ENCODE results near the gene PRPF19. TPM values are rescaled to one million over a fixed set of nuclear protein-coding genes. Genes with fewer than 3 reads are reported as not detected.

The PRPF19 gene
- total RNA-seq, 2 experiments from 2014 or later, result 161 TPM

DNA sequence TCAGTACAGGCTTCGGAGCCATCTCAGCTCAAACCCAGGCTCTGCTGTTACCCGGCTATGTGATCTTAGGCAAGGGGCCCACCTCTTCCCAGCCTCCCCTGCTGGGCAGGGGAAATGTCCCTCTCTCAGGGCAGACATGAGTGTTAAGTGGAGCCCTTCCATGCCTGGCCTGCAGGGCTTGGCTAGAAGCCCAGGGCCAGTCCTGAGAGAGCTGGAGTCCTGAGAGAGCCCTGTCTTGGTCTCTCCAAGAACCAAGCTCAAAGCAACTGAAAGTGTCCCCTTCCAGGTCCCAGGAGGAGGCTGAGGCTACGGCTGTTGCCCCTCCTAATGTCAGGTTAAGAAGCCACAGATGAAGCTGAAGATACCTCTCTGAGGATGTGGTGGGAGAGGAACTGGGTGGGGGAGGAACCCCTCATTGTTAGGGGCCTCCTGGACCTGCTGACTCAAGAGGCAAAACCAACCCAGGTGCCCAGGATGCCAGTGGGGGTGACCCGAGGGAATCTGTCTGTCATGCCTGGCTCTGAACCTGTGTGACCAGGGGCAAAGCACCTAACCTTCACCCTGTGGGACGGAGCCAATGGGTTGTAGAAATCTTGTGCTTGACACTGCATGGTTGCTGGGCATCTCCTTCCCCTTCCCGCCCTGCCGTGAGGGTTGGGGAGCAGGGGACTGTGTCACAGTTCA, 34.9 kb downstream of the PRPF19 start:
- CTCF ChIA-PET, result interaction anchor here (0.5 to 12.6 kb wide), 13 partner anchors 9 to 464 kb away, joined by 3 to 122 read pairs (median 5); partner anchors contain the start of gene PTGDR2
- H3K27me3 Mint-ChIP-seq (ENCODE audit: low read depth), result no peaks in the 10 kb centered on the region
- H3K4me1 Mint-ChIP-seq (ENCODE audit: low read depth), result peaks cover 81% of the 10 kb centered on the region
- DNase-seq, result peak; percentile 74
- peak overlapping the region; percentile 47 for H3K4me3 Mint-ChIP-seq
- H3K36me3 Mint-ChIP-seq (ENCODE audit: low read depth), result peaks cover 4% of the 10 kb centered on the region
- POLR2A ChIA-PET, result interaction anchor here (0.7 to 1.4 kb wide), 5 partner anchors 16 to 38 kb away, joined by 3 to 4 read pairs (median 4); partner anchors contain the start of gene PTGDR2
- peak; percentile 51 for ATAC-seq
- peak overlapping the region; percentile 87 for H3K27ac Mint-ChIP-seq
- H3K9me3 Mint-ChIP-seq (ENCODE audit: insufficient read depth), result no peaks in the 10 kb centered on the region

DNA sequence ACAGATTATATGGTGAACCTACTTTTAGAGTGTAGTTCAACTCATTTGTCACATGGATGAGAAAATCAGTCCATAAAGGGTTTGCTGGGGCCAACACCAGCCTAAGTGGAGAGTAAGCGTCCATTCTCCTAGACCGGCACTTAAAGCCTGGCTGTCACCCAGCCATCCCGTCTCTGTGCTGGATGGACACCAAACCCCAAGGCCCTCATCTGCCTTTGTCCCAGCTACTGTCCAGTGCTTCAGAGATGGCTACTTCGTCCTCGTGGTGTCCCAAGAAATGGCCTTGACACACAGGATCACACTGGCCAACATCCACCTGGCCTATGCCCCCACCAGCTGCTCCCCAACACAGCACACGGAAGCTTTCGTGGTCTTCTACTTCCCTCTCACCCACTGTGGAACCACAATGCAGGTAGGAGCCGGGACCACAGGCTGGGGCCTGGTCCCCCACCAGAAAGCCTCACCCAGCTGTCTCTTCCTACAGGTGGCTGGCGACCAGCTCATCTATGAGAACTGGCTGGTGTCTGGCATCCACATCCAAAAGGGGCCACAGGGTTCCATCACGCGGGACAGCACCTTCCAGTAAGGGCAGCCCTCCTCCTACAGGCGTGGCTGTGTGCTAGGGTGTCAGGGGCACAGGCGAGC, 35.5 kb downstream of the PRPF19 start:
- ATAC-seq (peak; percentile 38), DNase-seq (peak; percentile 47)
- no peaks in the 10 kb centered on the region for H3K27me3 Mint-ChIP-seq (ENCODE audit: low read depth)
- peak overlapping the region; percentile 87 for H3K27ac Mint-ChIP-seq
- peaks cover 4% of the 10 kb centered on the region for H3K36me3 Mint-ChIP-seq (ENCODE audit: low read depth)
- CTCF ChIA-PET, result interaction anchor here (0.5 to 12.6 kb wide), 14 partner anchors 8 to 465 kb away, joined by 3 to 122 read pairs (median 4); partner anchors contain the start of gene PTGDR2
- peak overlapping the region; percentile 47 for H3K4me3 Mint-ChIP-seq
- POLR2A ChIA-PET, result interaction anchor here (0.7 to 1.4 kb wide), 4 partner anchors 29 to 38 kb away, joined by 3 to 4 read pairs (median 4); no protein-coding TSS in a partner anchor
- H3K4me1 Mint-ChIP-seq (ENCODE audit: low read depth), result peaks cover 86% of the 10 kb centered on the region
- no peaks in the 10 kb centered on the region for H3K9me3 Mint-ChIP-seq (ENCODE audit: insufficient read depth)

GRCh38 chr11:60870276-60870675, 36.1 kb downstream of the PRPF19 start:
- H3K36me3 Mint-ChIP-seq (ENCODE audit: low read depth), result peaks cover 5% of the 10 kb centered on the region
- POLR2A ChIA-PET, result interaction anchor here (0.7 to 1.4 kb wide), 2 partner anchors 28 to 29 kb away, joined by 3 to 5 read pairs; no protein-coding TSS in a partner anchor
- H3K4me1 Mint-ChIP-seq (ENCODE audit: low read depth), result peaks cover 89% of the 10 kb centered on the region
- H3K4me3 Mint-ChIP-seq, result no peak overlapping the region
- ATAC-seq (peak; percentile 42), DNase-seq (peak; percentile 52)
- H3K9me3 Mint-ChIP-seq (ENCODE audit: insufficient read depth), result no peaks in the 10 kb centered on the region
- H3K27me3 Mint-ChIP-seq (ENCODE audit: low read depth), result peaks cover 2% of the 10 kb centered on the region
- CTCF ChIA-PET, result interaction anchor here (1.0 to 12.6 kb wide), 12 partner anchors 9 to 466 kb away, joined by 3 to 122 read pairs (median 6); partner anchors contain the start of gene PTGDR2
- H3K27ac Mint-ChIP-seq, result peak overlapping the region; percentile 87

- H3K36me3 Mint-ChIP-seq (ENCODE audit: low read depth), result peaks cover 6% of the 10 kb centered on the region
- peaks cover 94% of the 10 kb centered on the region for H3K4me1 Mint-ChIP-seq (ENCODE audit: low read depth)
- ChIA-PET CTCF (interaction anchor here (1.3 to 12.6 kb wide), 5 partner anchors 14 to 38 kb away, joined by 4 to 122 read pairs (median 12); partner anchors contain the start of gene PTGDR2), POLR2A (interaction anchor here (1.4 kb wide), 1 partner anchor 27 kb away, joined by 5 read pairs; no protein-coding TSS in a partner anchor)
- peaks cover 2% of the 10 kb centered on the region for H3K27me3 Mint-ChIP-seq (ENCODE audit: low read depth)
- peak overlapping the region; percentile 87 for H3K27ac Mint-ChIP-seq
- H3K4me3 Mint-ChIP-seq, result no peak overlapping the region
- no peak for DNase-seq
- no peaks in the 10 kb centered on the region for H3K9me3 Mint-ChIP-seq (ENCODE audit: insufficient read depth)
- no peak for ATAC-seq
Observed at GRCh38 chr11:60869451-60869825, 36.9 kb downstream of the PRPF19 start.

GRCh38 chr11:60868682-60869450, 37.5 kb downstream of the PRPF19 start:
- CTCF ChIA-PET, result interaction anchor here (0.7 to 12.6 kb wide), 6 partner anchors 13 to 38 kb away, joined by 3 to 122 read pairs (median 9); partner anchors contain the start of gene PTGDR2
- Mint-ChIP-seq H3K9me3 (ENCODE audit: insufficient read depth) (no peaks in the 10 kb centered on the region), H3K4me3 (peak overlapping the region; percentile 61), H3K36me3 (ENCODE audit: low read depth) (peaks cover 6% of the 10 kb centered on the region), H3K4me1 (ENCODE audit: low read depth) (peaks cover 94% of the 10 kb centered on the region), H3K27ac (peak overlapping the region; percentile 87), H3K27me3 (ENCODE audit: low read depth) (peaks cover 2% of the 10 kb centered on the region)
- DNase-seq, result peak; percentile 64
- POLR2A ChIA-PET, result interaction anchor here (0.5 to 1.4 kb wide), 2 partner anchors 26 to 1893 kb away, joined by 3 to 5 read pairs; no protein-coding TSS in a partner anchor
- peak; percentile 21 for ATAC-seq

DNA sequence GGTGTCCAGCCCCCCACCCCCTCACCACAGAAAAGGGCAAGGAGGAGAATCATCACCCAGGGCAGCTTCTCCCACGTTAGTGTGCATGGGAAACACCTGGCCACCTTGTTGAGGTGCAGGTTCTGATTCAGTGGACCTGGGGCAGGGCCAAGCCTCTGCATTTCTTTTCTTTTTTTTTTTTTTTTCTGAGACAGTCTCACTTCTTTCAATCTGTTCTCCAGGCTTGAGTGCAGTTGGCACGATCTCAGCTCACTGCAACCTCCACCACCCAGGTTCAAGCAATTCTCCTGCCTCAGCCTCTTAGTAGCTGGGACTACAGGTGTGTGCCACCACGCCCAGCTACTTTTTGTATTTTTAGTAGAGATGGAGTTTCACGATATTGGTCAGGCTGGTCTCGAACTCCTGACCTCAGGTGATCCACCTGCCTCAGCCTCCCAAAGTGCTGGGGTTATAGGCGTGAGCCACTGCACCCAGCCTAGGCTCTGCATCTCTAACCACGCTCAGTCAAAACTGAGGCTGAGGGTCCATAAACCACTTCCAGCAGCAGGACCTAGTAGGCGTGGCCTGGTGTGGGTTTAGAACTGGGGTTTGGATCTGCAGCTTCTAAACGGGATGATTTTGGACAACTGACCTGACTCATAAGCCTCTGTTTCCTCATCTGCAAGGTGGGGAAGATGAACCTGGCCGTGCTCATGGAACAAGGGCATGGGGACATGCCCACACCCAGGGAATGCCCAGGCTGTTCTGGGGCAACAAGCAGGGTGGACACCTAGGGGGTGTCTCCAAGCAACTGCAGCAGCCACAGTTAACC, 38.3 kb downstream of the PRPF19 start:
- Mint-ChIP-seq H3K4me3 (peak overlapping the region; percentile 61), H3K4me1 (ENCODE audit: low read depth) (peaks cover 94% of the 10 kb centered on the region), H3K27ac (peak overlapping the region; percentile 87), H3K9me3 (ENCODE audit: insufficient read depth) (no peaks in the 10 kb centered on the region), H3K36me3 (ENCODE audit: low read depth) (peaks cover 5% of the 10 kb centered on the region), H3K27me3 (ENCODE audit: low read depth) (peaks cover 2% of the 10 kb centered on the region)
- DNase-seq, result peak; percentile 44
- POLR2A ChIA-PET, result interaction anchor here (0.5 to 1.3 kb wide), 2 partner anchors 31 to 1894 kb away, joined by 3 read pairs; no protein-coding TSS in a partner anchor
- CTCF ChIA-PET, result interaction anchor here (0.7 to 12.6 kb wide), 7 partner anchors 12 to 37 kb away, joined by 3 to 122 read pairs (median 6); partner anchors contain the start of gene PTGDR2
- peak; percentile 15 for ATAC-seq

GRCh38 chr11:60866911-60867870, 39.2 kb downstream of the PRPF19 start, which contains the start of gene ZP1:
ZP1 (plus strand) TSS chr11:60867542; CDS start chr11:60867562, 20 bp downstream.
- peak within 1 kb of the TSS; percentile 87 for H3K27ac Mint-ChIP-seq
- H3K4me3 Mint-ChIP-seq, result peak within 1 kb of the TSS; percentile 61
- ChIA-PET CTCF (interaction anchor here (1.0 to 12.6 kb wide), 5 partner anchors 11 to 37 kb away, joined by 3 to 122 read pairs (median 12); partner anchors contain the start of gene PTGDR2), POLR2A (interaction anchor here (0.7 to 1.3 kb wide), 3 partner anchors 12 to 30 kb away, joined by 3 to 4 read pairs (median 3); no protein-coding TSS in a partner anchor)
- H3K4me1 Mint-ChIP-seq (ENCODE audit: low read depth), result peaks cover 86% of the 10 kb centered on the region
- ATAC-seq, result no peak
- H3K9me3 Mint-ChIP-seq (ENCODE audit: insufficient read depth), result no peaks in the 10 kb centered on the region
- no peak for DNase-seq
- peaks cover 4% of the 10 kb centered on the region for H3K36me3 Mint-ChIP-seq (ENCODE audit: low read depth)
- H3K27me3 Mint-ChIP-seq (ENCODE audit: low read depth), result peaks cover 2% of the 10 kb centered on the region

DNA sequence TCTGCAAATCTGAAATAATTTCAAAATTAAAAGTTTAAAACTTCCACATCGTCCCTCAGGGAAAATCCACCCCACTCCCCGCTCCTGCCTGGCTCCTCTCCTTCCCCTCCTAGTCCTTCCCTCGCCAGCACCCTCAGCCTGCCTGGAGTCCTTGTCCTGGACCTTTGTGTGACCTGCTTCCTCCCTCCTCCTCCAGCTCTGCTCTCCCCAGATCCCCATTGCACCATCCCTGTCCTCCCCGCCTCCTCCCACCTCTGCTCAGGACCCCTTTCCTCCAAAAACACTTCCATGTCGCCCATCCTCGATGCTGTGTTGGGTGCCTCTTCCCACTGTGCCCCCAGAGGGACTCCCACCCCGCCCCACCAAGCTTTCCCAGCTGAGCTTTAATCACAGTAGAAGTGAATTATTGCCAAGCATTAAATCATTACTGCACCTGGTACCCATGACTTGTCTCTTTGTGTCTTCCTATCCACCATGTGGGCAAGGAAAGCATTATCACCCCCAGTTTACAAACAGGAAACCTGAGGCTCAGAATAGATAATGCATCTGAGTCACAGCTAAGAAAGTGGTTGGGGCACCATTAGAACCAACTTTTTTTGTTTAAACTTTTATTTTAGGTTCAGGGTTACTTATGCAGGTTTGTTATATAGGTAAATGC, 41.4 kb downstream of the PRPF19 start:
- peak overlapping the region; percentile 16 for H3K27ac Mint-ChIP-seq
- H3K9me3 Mint-ChIP-seq (ENCODE audit: insufficient read depth), result no peaks in the 10 kb centered on the region
- no peak overlapping the region for H3K4me3 Mint-ChIP-seq
- H3K4me1 Mint-ChIP-seq (ENCODE audit: low read depth), result peaks cover 73% of the 10 kb centered on the region
- CTCF ChIA-PET, result interaction anchor here (0.6 to 9.9 kb wide), 6 partner anchors 23 to 265 kb away, joined by 3 to 86 read pairs (median 5); no protein-coding TSS in a partner anchor
- ATAC-seq (no peak), DNase-seq (no peak)
- H3K27me3 Mint-ChIP-seq (ENCODE audit: low read depth), result peaks cover 2% of the 10 kb centered on the region
- peaks cover 4% of the 10 kb centered on the region for H3K36me3 Mint-ChIP-seq (ENCODE audit: low read depth)
- POLR2A ChIA-PET, result interaction anchor here (0.9 to 1.6 kb wide), 2 partner anchors 10 to 22 kb away, joined by 3 to 5 read pairs; partner anchors contain the start of gene PTGDR2
